Glutamatergic neuron (in vitro differentiated cells): ENCODE data around the gene ZDHHC18. TPM values are rescaled to one million over a fixed set of nuclear protein-coding genes. Genes with fewer than 3 reads are reported as not detected.

Experiments used
- DNase-seq: peaks from one replicate; pipeline ENCODE4 v3.0.0; 2022
- H3K27ac Mint-ChIP-seq: one replicate; pipeline ENCODE4 v1.8.0; 2020; ENCODE audit warnings: mild to moderate bottlenecking, mixed read lengths, inconsistent platforms; ENCODE audit not compliant: unreplicated experiment
- H3K27me3 Mint-ChIP-seq: one replicate; pipeline ENCODE4 v1.8.0; 2020; ENCODE audit warnings: mild to moderate bottlenecking, moderate library complexity, mixed read lengths, inconsistent platforms; ENCODE audit not compliant: unreplicated experiment
- H3K36me3 Mint-ChIP-seq: one replicate; pipeline ENCODE4 v1.8.0; 2020; ENCODE audit warnings: mild to moderate bottlenecking, mixed read lengths, inconsistent platforms; ENCODE audit not compliant: unreplicated experiment
- H3K4me1 Mint-ChIP-seq: one replicate; pipeline ENCODE4 v1.8.0; 2020; ENCODE audit warnings: mild to moderate bottlenecking, low read depth, mixed read lengths, inconsistent platforms; ENCODE audit not compliant: unreplicated experiment
- H3K4me3 Mint-ChIP-seq: one replicate; pipeline ENCODE4 v1.8.0; 2020; ENCODE audit warnings: mild to moderate bottlenecking, mixed read lengths, inconsistent platforms; ENCODE audit not compliant: unreplicated experiment
- H3K9me3 Mint-ChIP-seq: one replicate; pipeline ENCODE4 v1.8.0; 2020; ENCODE audit warnings: mild to moderate bottlenecking, moderate library complexity, mixed read lengths, inconsistent platforms; ENCODE audit not compliant: unreplicated experiment
- total RNA-seq: library from RNA; stranded (reverse); fragmentation: NEBNext Ultra II Directional; extraction: Animal tissue kit (Norgen Biotek cat#: 25700); gene quantifications from one replicate; pipeline ENCODE4 v1.2.1, GENCODE V29; 2021; ENCODE audit not compliant: unreplicated experiment
- TF ChIP-seq, protein P1 (sequence below): fragments of 200-600 bp; sonication (generic); IDR thresholded peaks from one replicate; pipeline ENCODE4 v1.5.0; 2021; ENCODE audit not compliant: partially characterized antibody, unreplicated experiment

Gene ZDHHC18
- total RNA-seq, 1 donor from 2014 or later, result 52.6 TPM

DNA sequence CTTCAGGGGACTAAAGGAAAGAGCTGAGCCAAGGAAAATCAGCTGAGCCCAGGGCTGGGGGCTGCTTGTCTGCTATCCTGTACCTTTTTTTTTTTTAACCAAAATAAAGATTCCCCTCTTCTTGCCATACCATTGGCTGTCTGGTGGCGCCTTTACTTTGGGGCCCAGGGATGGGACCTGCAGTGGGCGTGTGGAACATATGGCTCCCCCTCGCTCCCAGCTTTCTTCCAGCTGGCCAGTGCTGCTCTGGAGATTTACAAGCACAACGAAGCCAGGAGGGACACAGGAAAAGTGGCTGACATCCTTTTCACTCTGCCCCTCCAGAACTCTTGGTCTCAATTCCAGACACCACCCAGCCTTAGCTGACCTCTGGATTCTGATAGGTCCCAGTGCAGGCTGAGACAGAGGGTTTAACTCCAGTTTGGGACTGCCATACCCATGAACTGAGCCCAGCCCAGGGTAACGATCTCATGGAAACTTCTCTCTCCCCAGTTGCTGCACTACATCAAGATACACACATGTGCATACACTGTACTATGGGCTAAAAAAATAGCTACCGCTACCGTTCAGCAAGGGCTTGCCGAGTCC is 31.1 kb downstream of the ZDHHC18 start:
- H3K27me3 Mint-ChIP-seq, result peaks cover 14% of the 10 kb centered on the region
- peaks cover 40% of the 10 kb centered on the region for H3K4me1 Mint-ChIP-seq
- H3K27ac Mint-ChIP-seq, result peak overlapping the region; percentile 89
- H3K4me3 Mint-ChIP-seq, result peak overlapping the region; percentile 75
- no peaks in the 10 kb centered on the region for H3K36me3 Mint-ChIP-seq
- DNase-seq, result peak; percentile 25
- no peaks in the 10 kb centered on the region for H3K9me3 Mint-ChIP-seq
- TF ChIP-seq, protein P1, sequence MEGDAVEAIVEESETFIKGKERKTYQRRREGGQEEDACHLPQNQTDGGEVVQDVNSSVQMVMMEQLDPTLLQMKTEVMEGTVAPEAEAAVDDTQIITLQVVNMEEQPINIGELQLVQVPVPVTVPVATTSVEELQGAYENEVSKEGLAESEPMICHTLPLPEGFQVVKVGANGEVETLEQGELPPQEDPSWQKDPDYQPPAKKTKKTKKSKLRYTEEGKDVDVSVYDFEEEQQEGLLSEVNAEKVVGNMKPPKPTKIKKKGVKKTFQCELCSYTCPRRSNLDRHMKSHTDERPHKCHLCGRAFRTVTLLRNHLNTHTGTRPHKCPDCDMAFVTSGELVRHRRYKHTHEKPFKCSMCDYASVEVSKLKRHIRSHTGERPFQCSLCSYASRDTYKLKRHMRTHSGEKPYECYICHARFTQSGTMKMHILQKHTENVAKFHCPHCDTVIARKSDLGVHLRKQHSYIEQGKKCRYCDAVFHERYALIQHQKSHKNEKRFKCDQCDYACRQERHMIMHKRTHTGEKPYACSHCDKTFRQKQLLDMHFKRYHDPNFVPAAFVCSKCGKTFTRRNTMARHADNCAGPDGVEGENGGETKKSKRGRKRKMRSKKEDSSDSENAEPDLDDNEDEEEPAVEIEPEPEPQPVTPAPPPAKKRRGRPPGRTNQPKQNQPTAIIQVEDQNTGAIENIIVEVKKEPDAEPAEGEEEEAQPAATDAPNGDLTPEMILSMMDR, result no peak

DNA sequence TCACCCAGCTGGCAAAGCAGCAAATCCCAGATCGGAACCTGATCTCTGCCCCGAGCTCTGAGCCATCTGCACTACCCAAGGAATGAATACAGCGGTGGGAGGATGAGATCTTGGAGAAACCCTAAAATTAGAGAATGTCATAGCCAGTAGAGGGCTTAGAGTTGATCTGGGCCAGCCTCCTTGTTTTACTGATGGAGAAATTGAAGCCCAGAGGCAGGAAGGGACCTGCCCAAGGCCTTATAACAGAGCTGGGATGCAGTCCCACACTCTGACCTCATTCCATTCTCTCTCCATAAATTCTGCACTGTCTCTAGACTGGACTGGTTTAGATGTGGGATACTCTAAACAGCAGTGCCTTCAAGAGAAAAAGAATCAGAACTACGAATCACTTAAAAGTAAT is 31.7 kb downstream of the ZDHHC18 start:
- no peaks in the 10 kb centered on the region for H3K36me3 Mint-ChIP-seq
- H3K4me1 Mint-ChIP-seq, result peaks cover 37% of the 10 kb centered on the region
- no peaks in the 10 kb centered on the region for H3K9me3 Mint-ChIP-seq
- H3K4me3 Mint-ChIP-seq, result peak overlapping the region; percentile 42
- no peak for DNase-seq
- H3K27ac Mint-ChIP-seq, result peak overlapping the region; percentile 89
- TF ChIP-seq, protein P1, result no peak
- H3K27me3 Mint-ChIP-seq, result peaks cover 14% of the 10 kb centered on the region

DNA sequence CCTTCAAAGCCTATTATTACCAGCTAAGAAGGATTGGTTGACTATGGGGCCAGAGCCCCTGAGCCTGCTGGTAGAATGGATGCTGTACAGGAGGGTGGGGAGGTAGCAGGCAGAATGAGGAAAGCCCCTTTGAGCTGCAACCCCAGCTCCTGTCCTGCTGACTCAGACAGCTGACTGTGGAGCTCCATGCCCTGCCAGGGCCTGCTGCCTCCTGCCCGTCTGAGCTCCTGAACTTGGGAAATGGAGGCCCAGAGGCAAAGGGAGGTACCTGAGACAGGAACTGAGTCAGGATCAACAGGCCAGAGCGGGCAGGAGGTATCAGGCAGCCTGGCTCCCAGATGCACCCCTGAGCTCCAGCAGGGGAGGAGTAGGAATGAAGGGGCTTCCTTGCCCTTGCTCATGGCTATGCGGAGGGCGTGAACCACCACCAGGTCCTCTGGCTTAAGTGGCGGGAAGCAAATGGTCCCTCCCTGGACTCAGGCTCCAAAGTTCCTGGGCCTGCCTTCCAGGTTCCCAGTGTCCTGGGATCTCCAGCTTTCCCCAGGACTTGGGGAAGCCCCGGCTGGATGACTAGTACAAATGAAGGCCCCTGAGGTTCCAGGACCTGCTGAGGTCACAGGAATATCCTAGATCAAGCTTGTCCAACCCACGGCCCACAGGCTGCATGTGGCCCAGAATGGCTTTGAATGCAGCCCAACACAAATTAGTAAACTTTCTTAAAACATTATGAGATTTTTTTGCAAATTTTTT is 32.6 kb downstream of the ZDHHC18 start:
- Mint-ChIP-seq H3K4me3 (peak overlapping the region; percentile 34), H3K27me3 (peaks cover 14% of the 10 kb centered on the region)

DNA sequence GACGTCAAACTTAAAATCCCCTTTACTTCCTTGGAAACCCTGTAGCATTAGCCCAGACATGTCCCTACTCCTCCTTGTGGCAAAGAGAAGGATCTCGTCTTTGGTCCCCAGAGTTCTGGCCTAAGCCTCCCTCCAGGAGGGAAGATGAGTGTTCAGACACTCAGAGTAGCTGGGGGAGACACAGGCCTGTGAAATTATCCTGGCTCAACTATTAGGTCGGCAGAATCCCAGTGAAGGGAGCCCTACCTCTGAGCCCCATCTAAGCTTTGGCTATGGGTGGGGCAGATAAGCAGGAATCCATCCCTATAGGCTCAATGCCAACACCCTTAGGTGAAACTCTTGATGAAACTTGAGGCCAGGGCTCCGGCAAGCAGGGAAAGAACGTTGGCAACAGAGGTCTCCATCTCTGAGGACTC is 34.8 kb downstream of the ZDHHC18 start:
- DNase-seq, result no peak
- Mint-ChIP-seq H3K9me3 (no peaks in the 10 kb centered on the region), H3K4me1 (peaks cover 28% of the 10 kb centered on the region), H3K27ac (no peak overlapping the region), H3K27me3 (peaks cover 16% of the 10 kb centered on the region), H3K36me3 (no peaks in the 10 kb centered on the region), H3K4me3 (peak overlapping the region; percentile 30)
- TF ChIP-seq, protein P1, result no peak

More for the DNA sequence above, 32.6 kb downstream of the ZDHHC18 start:
- no peak overlapping the region for H3K27ac Mint-ChIP-seq
- TF ChIP-seq, protein P1, result no peak
- H3K36me3 Mint-ChIP-seq, result no peaks in the 10 kb centered on the region
- H3K4me1 Mint-ChIP-seq, result peaks cover 37% of the 10 kb centered on the region
- H3K9me3 Mint-ChIP-seq, result no peaks in the 10 kb centered on the region
- DNase-seq, result no peak

DNA sequence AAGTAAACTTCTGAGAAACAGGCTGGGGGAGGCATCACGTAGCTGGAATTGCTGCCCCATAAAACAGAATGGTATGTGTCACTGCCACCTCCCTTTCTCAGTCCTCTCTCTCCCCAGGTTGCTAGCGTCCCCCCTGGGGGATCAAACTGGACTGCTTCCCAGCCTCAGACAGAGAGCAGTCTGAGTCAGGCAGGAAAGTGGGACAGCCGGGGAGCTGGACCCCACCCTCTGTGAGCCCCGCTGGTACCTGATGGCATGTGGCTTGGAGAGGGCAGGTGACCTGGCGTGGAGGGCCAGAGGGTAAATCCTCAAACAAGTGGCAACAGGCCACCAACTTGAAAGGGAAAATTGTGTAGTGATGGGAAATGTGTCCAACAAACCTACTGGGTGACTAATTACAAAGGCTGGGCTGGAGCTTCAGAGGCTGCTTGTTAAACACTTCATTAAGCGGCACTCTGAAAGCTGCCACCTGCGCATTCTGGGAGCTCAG is 35.4 kb downstream of the ZDHHC18 start:
- Mint-ChIP-seq H3K27me3 (peaks cover 13% of the 10 kb centered on the region), H3K9me3 (no peaks in the 10 kb centered on the region), H3K4me3 (no peak overlapping the region), H3K4me1 (peaks cover 22% of the 10 kb centered on the region), H3K27ac (no peak overlapping the region), H3K36me3 (no peaks in the 10 kb centered on the region)
- TF ChIP-seq, protein P1, result no peak
- DNase-seq, result no peak
